ENCODE data around the gene SOCS7. TPM values are rescaled to one million over a fixed set of nuclear protein-coding genes. Genes with fewer than 3 reads are reported as not detected.

Gene SOCS7
- polyA plus RNA-seq, 1 experiment, result 5.8 TPM

GRCh38 chr17:38341035-38341721, 10.5 kb upstream of the SOCS7 start:
- no peak for DNase-seq (ENCODE audit: low read depth, low spot score)
- TF ChIP-seq CTCF (IDR thresholded peaks at IDR 0.05; ENCODE audit: low read depth, low read length), result no peak
- Histone ChIP-seq H3K4me3 (ENCODE audit: low read depth, low read length) (no peak overlapping the region), H3K27me3 (ENCODE audit: control insufficient read depth, insufficient read depth, low read length) (peaks cover 44% of the 10 kb centered on the region), H3K27ac (ENCODE audit: low read depth, low read length) (no peak overlapping the region), H3K9me3 (ENCODE audit: control insufficient read depth, insufficient read depth, low read length) (no peaks in the 10 kb centered on the region)
- CTCF ChIA-PET, result interaction anchor here (0.9 to 1.2 kb wide), 2 partner anchors 19 to 73 kb away, joined by 6 to 10 read pairs; no protein-coding TSS in a partner anchor
- POLR2A ChIA-PET, result no interaction called here

- H3K4me3 ChIP-seq (ENCODE audit: low read depth, low read length), result no peak overlapping the region
- ChIA-PET CTCF (interaction anchor here (1.3 to 1.4 kb wide), 2 partner anchors 10 to 71 kb away, joined by 3 to 5 read pairs; no protein-coding TSS in a partner anchor), POLR2A (interaction anchor here (0.6 kb wide), 1 partner anchor 30 kb away, joined by 7 read pairs; no protein-coding TSS in a partner anchor)
- no peaks in the 10 kb centered on the region for H3K9me3 ChIP-seq (ENCODE audit: control insufficient read depth, insufficient read depth, low read length)
- peaks cover 35% of the 10 kb centered on the region for H3K27me3 ChIP-seq (ENCODE audit: control insufficient read depth, insufficient read depth, low read length)
- TF ChIP-seq CTCF (IDR thresholded peaks at IDR 0.05; ENCODE audit: low read depth, low read length), result no peak
- no peak for DNase-seq (ENCODE audit: low read depth, low spot score)
- H3K27ac ChIP-seq (ENCODE audit: low read depth, low read length), result no peak overlapping the region
Measured at GRCh38 chr17:38342886-38343607, 8.6 kb upstream of the SOCS7 start.

- CTCF ChIA-PET, result interaction anchor here (1.3 to 1.4 kb wide), 2 partner anchors 10 to 71 kb away, joined by 3 to 5 read pairs; no protein-coding TSS in a partner anchor
- H3K9me3 ChIP-seq (ENCODE audit: control insufficient read depth, insufficient read depth, low read length), result no peaks in the 10 kb centered on the region
- no peak within 1 kb of the TSS for H3K4me3 ChIP-seq (ENCODE audit: low read depth, low read length)
- no peak for TF ChIP-seq CTCF (IDR thresholded peaks at IDR 0.05; ENCODE audit: low read depth, low read length)
- POLR2A ChIA-PET, result interaction anchor here (0.6 kb wide), 1 partner anchor 31 kb away, joined by 7 read pairs; no protein-coding TSS in a partner anchor
- DNase-seq (ENCODE audit: low read depth, low spot score), result no peak
- no peak within 1 kb of the TSS for H3K27ac ChIP-seq (ENCODE audit: low read depth, low read length)
- H3K27me3 ChIP-seq (ENCODE audit: control insufficient read depth, insufficient read depth, low read length), result peaks cover 27% of the 10 kb centered on the region
Measured at GRCh38 chr17:38343608-38344419, 7.8 kb upstream of the SOCS7 start, which contains the start of gene GPR179. Gene GPR179 (minus strand): TSS chr17:38343956. CDS start chr17:38343789, 167 bp downstream.

GRCh38 chr17:38344420-38344745, 7.3 kb upstream of the SOCS7 start:
- Histone ChIP-seq H3K4me3 (ENCODE audit: low read depth, low read length) (no peak overlapping the region), H3K27ac (ENCODE audit: low read depth, low read length) (no peak overlapping the region), H3K9me3 (ENCODE audit: control insufficient read depth, insufficient read depth, low read length) (no peaks in the 10 kb centered on the region), H3K27me3 (ENCODE audit: control insufficient read depth, insufficient read depth, low read length) (peaks cover 21% of the 10 kb centered on the region)
- POLR2A ChIA-PET, result no interaction called here
- no peak for TF ChIP-seq CTCF (IDR thresholded peaks at IDR 0.05; ENCODE audit: low read depth, low read length)
- no peak for DNase-seq (ENCODE audit: low read depth, low spot score)
- CTCF ChIA-PET, result interaction anchor here (1.3 to 1.4 kb wide), 2 partner anchors 11 to 70 kb away, joined by 3 to 5 read pairs; no protein-coding TSS in a partner anchor

Measured in AG04450 (cell line).